ENCODE measurements around the gene TANC1. TPM values are rescaled to one million over a fixed set of nuclear protein-coding genes. Genes with fewer than 3 reads are reported as not detected.

Gene TANC1
- total and polyA plus RNA-seq, 2 experiments from 2014 or later: 2.8 to 9.5 TPM

DNA sequence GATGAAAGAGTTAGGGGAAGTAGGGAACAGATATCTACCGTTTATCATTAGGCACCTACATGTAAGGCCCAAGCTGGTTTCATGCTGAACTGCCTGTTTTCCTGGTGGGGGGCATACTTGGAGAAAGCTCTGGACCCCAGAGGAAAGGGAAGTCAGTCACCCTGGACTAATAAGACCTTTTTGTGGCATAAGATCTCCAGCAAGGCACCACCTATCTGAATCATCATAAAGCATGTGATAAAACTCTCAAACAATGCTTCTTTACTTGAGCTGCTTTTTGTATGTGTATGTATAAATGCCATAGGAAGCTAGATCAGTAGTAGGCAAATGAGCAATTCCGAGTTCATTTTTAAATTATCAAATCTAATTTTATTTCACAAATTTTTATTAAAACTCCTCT is 104.8 kb downstream of the TANC1 start:
- Histone ChIP-seq H3K9me2 (ENCODE audit: insufficient read depth) (no peaks in the 10 kb centered on the region), H4K20me1 (replicated peaks; ENCODE audit: insufficient read depth) (0 out of 2 replicates have a peak, but pooled peaks cover 5% of the 10 kb centered on the region), H3K4me1 (ENCODE audit: insufficient read depth) (no peaks in the 10 kb centered on the region), H3K27ac (ENCODE audit: low read depth) (no peak overlapping the region), H3K4me3 (no peak overlapping the region), H3K4me2 (no peak overlapping the region), H3K27me3 (ENCODE audit: insufficient read depth) (no peaks in the 10 kb centered on the region), H2AFZ (no peak overlapping the region), H3F3A (replicated peaks; ENCODE audit: low read depth) (no peaks in the 10 kb centered on the region), H3K79me2 (replicated peaks; ENCODE audit: insufficient read depth) (no peaks in the 10 kb centered on the region), H3K36me3 (ENCODE audit: insufficient read depth) (no peaks in the 10 kb centered on the region)
- Mint-ChIP-seq H3K9me3 (no peaks in the 10 kb centered on the region), H3K27me3 (ENCODE audit: insufficient read depth, low read depth, poor library complexity) (no peaks in the 10 kb centered on the region), H3K27ac (no peak overlapping the region), H3K4me3 (no peak overlapping the region), H3K36me3 (ENCODE audit: low read depth) (no peaks in the 10 kb centered on the region), H3K4me1 (peaks cover 3% of the 10 kb centered on the region; the same call in 1 of the 3 replicates)
- TF ChIP-seq JUNB (IDR thresholded peaks at IDR 0.05; ENCODE audit: unreplicated experiment) (no peak), POLR2AphosphoS5 (IDR thresholded peaks at IDR 0.05; ENCODE audit: low read depth) (no peak), ZNF331 (CRISPR knock-in tag; IDR thresholded peaks at IDR 0.05; ENCODE audit: low read depth) (no peak), NANOG (IDR thresholded peaks at IDR 0.05; ENCODE audit: borderline replicate concordance) (no peak), EZH2phosphoT487 (IDR thresholded peaks at IDR 0.05; ENCODE audit: unreplicated experiment) (no peak), ZNF114 (CRISPR knock-in tag; IDR thresholded peaks at IDR 0.05) (no peak), CREB1 (CRISPR knock-in tag; IDR thresholded peaks at IDR 0.05; ENCODE audit: low read depth) (no peak), EZH2 (IDR thresholded peaks at IDR 0.05; ENCODE audit: low read depth, unreplicated experiment) (no peak), STAT1 (IDR thresholded peaks at IDR 0.05; ENCODE audit: unreplicated experiment) (no peak), CTCF (conservative IDR thresholded peaks at IDR 0.05; ENCODE audit: low read depth in 2 of 2) (no peak), REST (IDR thresholded peaks at IDR 0.05; ENCODE audit: unreplicated experiment) (no peak)
- TF ChIP-seq, protein P1, sequence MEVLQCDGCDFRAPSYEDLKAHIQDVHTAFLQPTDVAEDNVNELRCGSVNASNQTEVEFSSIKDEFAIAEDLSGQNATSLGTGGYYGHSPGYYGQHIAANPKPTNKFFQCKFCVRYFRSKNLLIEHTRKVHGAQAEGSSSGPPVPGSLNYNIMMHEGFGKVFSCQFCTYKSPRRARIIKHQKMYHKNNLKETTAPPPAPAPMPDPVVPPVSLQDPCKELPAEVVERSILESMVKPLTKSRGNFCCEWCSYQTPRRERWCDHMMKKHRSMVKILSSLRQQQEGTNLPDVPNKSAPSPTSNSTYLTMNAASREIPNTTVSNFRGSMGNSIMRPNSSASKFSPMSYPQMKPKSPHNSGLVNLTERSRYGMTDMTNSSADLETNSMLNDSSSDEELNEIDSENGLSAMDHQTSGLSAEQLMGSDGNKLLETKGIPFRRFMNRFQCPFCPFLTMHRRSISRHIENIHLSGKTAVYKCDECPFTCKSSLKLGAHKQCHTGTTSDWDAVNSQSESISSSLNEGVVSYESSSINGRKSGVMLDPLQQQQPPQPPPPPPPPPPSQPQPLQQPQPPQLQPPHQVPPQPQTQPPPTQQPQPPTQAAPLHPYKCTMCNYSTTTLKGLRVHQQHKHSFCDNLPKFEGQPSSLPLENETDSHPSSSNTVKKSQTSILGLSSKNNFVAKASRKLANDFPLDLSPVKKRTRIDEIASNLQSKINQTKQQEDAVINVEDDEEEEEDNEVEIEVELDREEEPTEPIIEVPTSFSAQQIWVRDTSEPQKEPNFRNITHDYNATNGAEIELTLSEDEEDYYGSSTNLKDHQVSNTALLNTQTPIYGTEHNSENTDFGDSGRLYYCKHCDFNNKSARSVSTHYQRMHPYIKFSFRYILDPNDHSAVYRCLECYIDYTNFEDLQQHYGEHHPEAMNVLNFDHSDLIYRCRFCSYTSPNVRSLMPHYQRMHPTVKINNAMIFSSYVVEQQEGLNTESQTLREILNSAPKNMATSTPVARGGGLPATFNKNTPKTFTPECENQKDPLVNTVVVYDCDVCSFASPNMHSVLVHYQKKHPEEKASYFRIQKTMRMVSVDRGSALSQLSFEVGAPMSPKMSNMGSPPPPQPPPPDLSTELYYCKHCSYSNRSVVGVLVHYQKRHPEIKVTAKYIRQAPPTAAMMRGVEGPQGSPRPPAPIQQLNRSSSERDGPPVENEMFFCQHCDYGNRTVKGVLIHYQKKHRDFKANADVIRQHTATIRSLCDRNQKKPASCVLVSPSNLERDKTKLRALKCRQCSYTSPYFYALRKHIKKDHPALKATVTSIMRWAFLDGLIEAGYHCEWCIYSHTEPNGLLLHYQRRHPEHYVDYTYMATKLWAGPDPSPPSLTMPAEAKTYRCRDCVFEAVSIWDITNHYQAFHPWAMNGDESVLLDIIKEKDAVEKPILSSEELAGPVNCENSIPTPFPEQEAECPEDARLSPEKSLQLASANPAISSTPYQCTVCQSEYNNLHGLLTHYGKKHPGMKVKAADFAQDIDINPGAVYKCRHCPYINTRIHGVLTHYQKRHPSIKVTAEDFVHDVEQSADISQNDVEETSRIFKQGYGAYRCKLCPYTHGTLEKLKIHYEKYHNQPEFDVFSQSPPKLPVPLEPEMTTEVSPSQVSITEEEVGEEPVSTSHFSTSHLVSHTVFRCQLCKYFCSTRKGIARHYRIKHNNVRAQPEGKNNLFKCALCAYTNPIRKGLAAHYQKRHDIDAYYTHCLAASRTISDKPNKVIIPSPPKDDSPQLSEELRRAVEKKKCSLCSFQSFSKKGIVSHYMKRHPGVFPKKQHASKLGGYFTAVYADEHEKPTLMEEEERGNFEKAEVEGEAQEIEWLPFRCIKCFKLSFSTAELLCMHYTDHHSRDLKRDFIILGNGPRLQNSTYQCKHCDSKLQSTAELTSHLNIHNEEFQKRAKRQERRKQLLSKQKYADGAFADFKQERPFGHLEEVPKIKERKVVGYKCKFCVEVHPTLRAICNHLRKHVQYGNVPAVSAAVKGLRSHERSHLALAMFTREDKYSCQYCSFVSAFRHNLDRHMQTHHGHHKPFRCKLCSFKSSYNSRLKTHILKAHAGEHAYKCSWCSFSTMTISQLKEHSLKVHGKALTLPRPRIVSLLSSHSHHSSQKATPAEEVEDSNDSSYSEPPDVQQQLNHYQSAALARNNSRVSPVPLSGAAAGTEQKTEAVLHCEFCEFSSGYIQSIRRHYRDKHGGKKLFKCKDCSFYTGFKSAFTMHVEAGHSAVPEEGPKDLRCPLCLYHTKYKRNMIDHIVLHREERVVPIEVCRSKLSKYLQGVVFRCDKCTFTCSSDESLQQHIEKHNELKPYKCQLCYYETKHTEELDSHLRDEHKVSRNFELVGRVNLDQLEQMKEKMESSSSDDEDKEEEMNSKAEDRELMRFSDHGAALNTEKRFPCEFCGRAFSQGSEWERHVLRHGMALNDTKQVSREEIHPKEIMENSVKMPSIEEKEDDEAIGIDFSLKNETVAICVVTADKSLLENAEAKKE (CRISPR knock-in tag; IDR thresholded peaks at IDR 0.05): no peak
- TF ChIP-seq, protein P2, sequence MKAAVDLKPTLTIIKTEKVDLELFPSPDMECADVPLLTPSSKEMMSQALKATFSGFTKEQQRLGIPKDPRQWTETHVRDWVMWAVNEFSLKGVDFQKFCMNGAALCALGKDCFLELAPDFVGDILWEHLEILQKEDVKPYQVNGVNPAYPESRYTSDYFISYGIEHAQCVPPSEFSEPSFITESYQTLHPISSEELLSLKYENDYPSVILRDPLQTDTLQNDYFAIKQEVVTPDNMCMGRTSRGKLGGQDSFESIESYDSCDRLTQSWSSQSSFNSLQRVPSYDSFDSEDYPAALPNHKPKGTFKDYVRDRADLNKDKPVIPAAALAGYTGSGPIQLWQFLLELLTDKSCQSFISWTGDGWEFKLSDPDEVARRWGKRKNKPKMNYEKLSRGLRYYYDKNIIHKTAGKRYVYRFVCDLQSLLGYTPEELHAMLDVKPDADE (IDR thresholded peaks at IDR 0.05): no peak
- DNase-seq (ENCODE audit: low spot score): no peak
- ATAC-seq: no peak
